Spleen (tissue), 11 donors: ENCODE measurements around the gene PTBP1. TPM values are rescaled to one million over a fixed set of nuclear protein-coding genes. Genes with fewer than 3 reads are reported as not detected.
A peak's percentile ranks its signal among the peaks of the same experiment; 100 is the strongest.

Experiments used
- DNase-seq: peaks from one replicate; pipeline ENCODE4 v3.0.0-alpha.2; 2020
- H3K27ac ChIP-seq, 8 donors: fragments of 200-600 bp; sonication (generic) in 7 of 8; 1 replicate in 4 of 8; 2 replicates in 4 of 8; pipeline versions ENCODE4 v1.5.0 to v1.8.0; 2016 to 2021; ENCODE audit warnings: inconsistent platforms in 4 of 8, mild to moderate bottlenecking in 4 of 8, moderate library complexity in 1 of 8
- H3K27me3 ChIP-seq, 7 donors: fragments of 200-600 bp; sonication (generic) in 6 of 7; replicated peaks in 1 of 7; 1 replicate in 4 of 7; 2 replicates in 3 of 7; pipeline versions ENCODE4 v1.5.0 to v1.8.0; 2016 to 2021; ENCODE audit warnings: inconsistent platforms in 3 of 7, mild to moderate bottlenecking in 1 of 7
- H3K36me3 ChIP-seq, 6 donors: fragments of 200-600 bp; sonication (generic) in 5 of 6; 1 replicate in 4 of 6; 2 replicates in 2 of 6; pipeline versions ENCODE4 v1.5.0 to v1.8.0; 2016 to 2021; ENCODE audit warnings: inconsistent platforms in 2 of 6
- H3K4me1 ChIP-seq, 6 donors: fragments of 200-600 bp; sonication (generic) in 5 of 6; 1 replicate in 3 of 6; 2 replicates in 3 of 6; pipeline versions ENCODE4 v1.5.0 to v1.8.0; 2016 to 2021; ENCODE audit warnings: inconsistent platforms in 3 of 6
- H3K4me3 ChIP-seq, 8 donors: fragments of 200-600 bp; sonication (generic) in 7 of 8; 1 replicate in 4 of 8; 2 replicates in 4 of 8; pipeline versions ENCODE4 v1.5.0 to v1.8.0; 2016 to 2021; ENCODE audit warnings: inconsistent platforms in 4 of 8, mild to moderate bottlenecking in 4 of 8, moderate library complexity in 2 of 8
- H3K9me3 ChIP-seq, 8 donors: fragments of 200-600 bp; sonication (generic) in 7 of 8; 1 replicate in 4 of 8; 2 replicates in 4 of 8; pipeline versions ENCODE4 v1.5.0 to v1.8.0; 2016 to 2021; ENCODE audit warnings: inconsistent platforms in 4 of 8
- CTCF ChIP-seq, 11 experiments: fragments of 200-600 bp in 7 of 11; fragments of 450-650 bp in 4 of 11; sonication (generic) in 4 of 11; IDR thresholded peaks in 8 of 11; conservative IDR thresholded peaks in 3 of 11; 1 replicate in 7 of 11; 2 replicates in 4 of 11; pipeline versions ENCODE4 v1.4.0 to v1.8.0; 2016 to 2021; ENCODE audit warnings: antibody characterized with exemption in 11 of 11, inconsistent platforms in 4 of 11, mild to moderate bottlenecking in 1 of 11
- POLR2A ChIP-seq, 3 donors: fragments of 450-650 bp; IDR thresholded peaks; one replicate each; pipeline ENCODE4 v1.5.1; 2017; ENCODE audit warnings: antibody characterized with exemption in 3 of 3, mild to moderate bottlenecking in 1 of 3
- POLR2AphosphoS5 ChIP-seq, 3 donors: sonication (generic); formaldehyde crosslinking; IDR thresholded peaks; one replicate each; pipeline ENCODE4 v1.5.1; 2017; ENCODE audit warnings: antibody characterized with exemption in 3 of 3
- WGBS, 5 donors: extraction: QIAGEN DNeasy Blood & Tissue Kit in 3 of 5; methylation state at CpG; one replicate each; pipeline versions ENCODE4 v1.1.5 to v1.1.7; 2013 to 2018; 5-methylcytosine and 5-hydroxymethylcytosine counted together
- intact Hi-C: fragments of 100-400 bp; cut with DNase I; formaldehyde crosslinking; loops from one replicate; pipeline ENCODE4 v1.15.0; 2023; ENCODE audit warnings: low total_unique reads
- polyA plus RNA-seq, 3 donors: library from polyadenylated mRNA; stranded (reverse); fragments of 200-250 nt; gene quantifications; one replicate each; pipeline ENCODE4 v1.2.1, GENCODE V29; 2013
- total RNA-seq, 7 donors: library from RNA; depleted of rRNA in 3 of 7; stranded (reverse); fragments of >200 nt in 3 of 7; fragmentation: NEBNext Ultra II Directional in 4 of 7; extraction: Animal tissue kit (Norgen Biotek cat#: 25700) in 4 of 7; gene quantifications; one replicate each; pipeline versions ENCODE4 v1.1.0 to v1.2.1, GENCODE V29; 2016 to 2021
- donor health status: healthy with polysubstance abuse.
- donor health status: DM: no; HTN: no; CAD: no; lungs with moderate emphysema.
- donor health status: DM: no; HTN: no; CAD: no.
- donor health status: Bipolar disorder and iron deficiency.
- donor health status: healthy.
- donor health status: DM: no; HTN: no; CAD: no.
- donor health status: DM: yes; HTN: yes; CAD: no.

Gene PTBP1
- total and polyA plus RNA-seq, 10 donors = 89.9 to 305 (median 176) TPM

- no peak for DNase-seq
- Histone ChIP-seq H3K36me3 (peaks cover 0 to 12% (median 0%) of the 10 kb centered on the region in 6 donors), H3K4me1 (peaks cover 0 to 11% (median 0%) of the 10 kb centered on the region in 6 donors), H3K27ac (no peak overlapping the region), H3K27me3 (peaks cover 0 to 32% (median 9%) of the 10 kb centered on the region in 7 donors), H3K4me3 (no peak overlapping the region), H3K9me3 (peaks cover 0 to 21% (median 14%) of the 10 kb centered on the region in 8 donors)
- WGBS, 5 donors = 71 to 80% (median 76%) methylated on average over 23 to 30 of the region's 30 CpGs
- TF ChIP-seq CTCF (IDR thresholded peaks at IDR 0.05 in 8 of 11, conservative IDR thresholded peaks at IDR 0.05 in 3 of 11) (no peak), POLR2A (IDR thresholded peaks at IDR 0.05) (no peak), POLR2AphosphoS5 (IDR thresholded peaks at IDR 0.05) (no peak)
- intact Hi-C loops = no loop called here
Observed at GRCh38 chr19:751501-752341, 45.5 kb upstream of the PTBP1 start.

GRCh38 chr19:752652-753517 is 44.4 kb upstream of the PTBP1 start:
- Histone ChIP-seq H3K27ac (peak overlapping the region in 5 of 8 donors; percentile 51 to 66 (median 62)), H3K27me3 (peaks cover 0 to 32% (median 9%) of the 10 kb centered on the region in 7 donors), H3K9me3 (peaks cover 0 to 13% (median 8%) of the 10 kb centered on the region in 8 donors), H3K4me3 (no peak overlapping the region), H3K4me1 (peaks cover 0 to 11% (median 0%) of the 10 kb centered on the region in 6 donors), H3K36me3 (peaks cover 0 to 2% (median 0%) of the 10 kb centered on the region in 6 donors)
- 46 to 61% (median 47%) methylated on average over 32 to 39 of the region's 39 CpGs for WGBS, 5 donors
- TF ChIP-seq POLR2A (IDR thresholded peaks at IDR 0.05) (no peak), POLR2AphosphoS5 (IDR thresholded peaks at IDR 0.05) (peak in 2 of 3 donors; percentile 47 to 64)
- intact Hi-C loops = no loop called here
- no peak for DNase-seq

- 83 to 88% (median 86%) methylated on average over 9 of the region's 9 CpGs for WGBS, 5 donors
- Histone ChIP-seq H3K27me3 (peaks cover 0 to 32% (median 9%) of the 10 kb centered on the region in 7 donors), H3K9me3 (peaks cover 0 to 24% (median 21%) of the 10 kb centered on the region in 8 donors), H3K4me3 (no peak overlapping the region), H3K27ac (no peak overlapping the region), H3K4me1 (peaks cover 0 to 11% (median 0%) of the 10 kb centered on the region in 6 donors), H3K36me3 (no peaks in the 10 kb centered on the region)
- TF ChIP-seq CTCF (IDR thresholded peaks at IDR 0.05 in 8 of 11, conservative IDR thresholded peaks at IDR 0.05 in 3 of 11) = no peak
- DNase-seq = no peak
- intact Hi-C loops = no loop called here
Observed at GRCh38 chr19:754530-754929, 42.7 kb upstream of the PTBP1 start.

- no peaks in the 10 kb centered on the region for H3K36me3 ChIP-seq
- DNase-seq = no peak
- H3K4me3 ChIP-seq = no peak overlapping the region
- peaks cover 0 to 32% (median 9%) of the 10 kb centered on the region in 7 donors for H3K27me3 ChIP-seq
- peaks cover 0 to 11% (median 0%) of the 10 kb centered on the region in 6 donors for H3K4me1 ChIP-seq
- intact Hi-C loops = no loop called here
- H3K9me3 ChIP-seq = peaks cover 0 to 24% (median 22%) of the 10 kb centered on the region in 8 donors
- WGBS, 5 donors = 82 to 90% (median 89%) methylated on average over 9 to 15 of the region's 15 CpGs
- TF ChIP-seq POLR2AphosphoS5 (IDR thresholded peaks at IDR 0.05) = no peak
- no peak for TF ChIP-seq POLR2A (IDR thresholded peaks at IDR 0.05)
- TF ChIP-seq CTCF (IDR thresholded peaks at IDR 0.05 in 8 of 11, conservative IDR thresholded peaks at IDR 0.05 in 3 of 11) = no peak
- no peak overlapping the region for H3K27ac ChIP-seq
Observed at GRCh38 chr19:755063-755462, 42.2 kb upstream of the PTBP1 start.
